ENCODE data around the gene TTC7B. TPM values are rescaled to one million over a fixed set of nuclear protein-coding genes. Genes with fewer than 3 reads are reported as not detected.

TTC7B gene
- total RNA-seq, 1 donor from 2014 or later, result 40.4 TPM

DNA sequence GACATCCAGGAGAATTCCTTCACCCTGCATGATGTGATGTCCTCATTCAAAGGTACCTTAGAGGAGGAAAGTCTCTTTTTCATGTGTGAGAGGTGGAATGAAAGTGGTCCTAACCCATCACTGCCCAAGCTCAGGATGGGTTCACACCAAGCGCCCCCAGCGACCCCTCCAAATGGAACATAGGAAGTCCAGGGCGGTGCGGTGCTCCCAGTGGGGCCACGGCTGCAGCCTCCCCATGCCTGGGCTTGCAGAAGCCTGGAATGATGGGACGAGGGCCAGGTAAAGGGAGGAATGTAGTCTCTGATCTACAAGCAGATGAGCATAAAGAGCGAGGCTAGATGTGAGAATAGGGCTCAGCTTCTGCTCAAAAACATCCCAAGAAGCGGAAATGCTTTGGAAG is 196.3 kb downstream of the TTC7B start:
- Mint-ChIP-seq H3K27me3 (no peaks in the 10 kb centered on the region), H3K4me1 (ENCODE audit: unreplicated experiment) (peaks cover 31% of the 10 kb centered on the region), H3K27ac (no peak overlapping the region), H3K36me3 (peaks cover 11% of the 10 kb centered on the region), H3K9me3 (no peaks in the 10 kb centered on the region), H3K4me3 (no peak overlapping the region)
- no peak for TF ChIP-seq CTCF (conservative IDR thresholded peaks at IDR 0.05)
- no peak for DNase-seq (ENCODE audit: extremely low spot score, unreplicated experiment)

- Mint-ChIP-seq H3K4me3 (no peak overlapping the region), H3K9me3 (no peaks in the 10 kb centered on the region), H3K4me1 (ENCODE audit: unreplicated experiment) (peaks cover 20% of the 10 kb centered on the region), H3K27me3 (no peaks in the 10 kb centered on the region), H3K27ac (no peak overlapping the region), H3K36me3 (peaks cover 11% of the 10 kb centered on the region)
- TF ChIP-seq CTCF (conservative IDR thresholded peaks at IDR 0.05), result no peak
- no peak for DNase-seq (ENCODE audit: extremely low spot score, unreplicated experiment)
Measured at GRCh38 chr14:90617961-90618360, 198.3 kb downstream of the TTC7B start.

DNA sequence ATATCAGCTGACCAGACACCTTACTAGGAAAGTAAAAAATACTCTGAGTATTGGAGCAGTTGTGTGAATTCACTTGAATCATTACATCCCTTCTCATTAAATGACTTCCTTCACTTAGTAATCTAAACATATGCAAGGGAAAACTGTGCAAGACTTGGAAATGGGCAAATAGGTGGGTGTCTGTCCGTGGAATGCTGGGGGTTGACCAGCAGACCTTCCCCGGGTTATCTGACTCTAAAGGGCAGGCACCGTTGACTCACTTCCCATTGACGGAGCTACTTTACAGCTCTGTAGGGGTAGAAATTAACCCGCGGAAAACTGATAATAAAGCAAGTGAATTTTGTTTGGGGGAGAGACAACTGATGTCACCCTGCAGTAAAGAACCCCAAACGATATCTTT is 199.3 kb downstream of the TTC7B start:
- DNase-seq (ENCODE audit: extremely low spot score, unreplicated experiment), result no peak
- Mint-ChIP-seq H3K4me3 (no peak overlapping the region), H3K36me3 (peaks cover 11% of the 10 kb centered on the region), H3K27me3 (no peaks in the 10 kb centered on the region), H3K27ac (no peak overlapping the region), H3K4me1 (ENCODE audit: unreplicated experiment) (peaks cover 27% of the 10 kb centered on the region), H3K9me3 (no peaks in the 10 kb centered on the region)
- TF ChIP-seq CTCF (conservative IDR thresholded peaks at IDR 0.05), result no peak

GRCh38 chr14:90616313-90616712 is 199.9 kb downstream of the TTC7B start:
- TF ChIP-seq CTCF (conservative IDR thresholded peaks at IDR 0.05), result no peak
- Mint-ChIP-seq H3K4me3 (no peak overlapping the region), H3K4me1 (ENCODE audit: unreplicated experiment) (peaks cover 31% of the 10 kb centered on the region), H3K36me3 (peaks cover 8% of the 10 kb centered on the region), H3K27ac (no peak overlapping the region), H3K27me3 (no peaks in the 10 kb centered on the region), H3K9me3 (no peaks in the 10 kb centered on the region)
- DNase-seq (ENCODE audit: extremely low spot score, unreplicated experiment), result no peak

GRCh38 chr14:90615517-90616060 is 200.6 kb downstream of the TTC7B start:
- TF ChIP-seq CTCF (conservative IDR thresholded peaks at IDR 0.05), result no peak
- H3K9me3 Mint-ChIP-seq, result no peaks in the 10 kb centered on the region

More at GRCh38 chr14:90615517-90616060, 200.6 kb downstream of the TTC7B start:
- DNase-seq (ENCODE audit: extremely low spot score, unreplicated experiment), result no peak
- H3K4me3 Mint-ChIP-seq, result peak overlapping the region; percentile 40
- H3K4me1 Mint-ChIP-seq (ENCODE audit: unreplicated experiment), result peaks cover 31% of the 10 kb centered on the region
- H3K27ac Mint-ChIP-seq, result peak overlapping the region; percentile 57
- no peaks in the 10 kb centered on the region for H3K27me3 Mint-ChIP-seq
- H3K36me3 Mint-ChIP-seq, result peaks cover 9% of the 10 kb centered on the region

Data from type B pancreatic cell (in vitro differentiated cells).